ENCODE measurements around the gene CARMIL3. TPM values are rescaled to one million over a fixed set of nuclear protein-coding genes. Genes with fewer than 3 reads are reported as not detected.
"Not testable (repeated sequence)": the region's sequence is repeated elsewhere in the genome, so short reads cannot be mapped to it uniquely, and the experiment has no call there.

CARMIL3 gene
- total and polyA plus RNA-seq, 2 experiments from 2014 or later = 3.7 to 11.8 TPM

GRCh38 chr14:24012726-24013273 is 39.0 kb upstream of the CARMIL3 start:
- H3K4me1 ChIP-seq (ENCODE audit: insufficient read depth); H3K27me3 Mint-ChIP-seq (ENCODE audit: insufficient read depth, low read depth, poor library complexity); H3K27ac ChIP-seq (ENCODE audit: low read depth); H2AFZ ChIP-seq; H3K9me2 ChIP-seq (ENCODE audit: insufficient read depth); H3K4me3 Mint-ChIP-seq; H3K27me3 ChIP-seq (ENCODE audit: insufficient read depth); H3F3A ChIP-seq (replicated peaks; ENCODE audit: low read depth); H4K20me1 ChIP-seq (replicated peaks; ENCODE audit: insufficient read depth); DNase-seq (ENCODE audit: low spot score); H3K4me1 Mint-ChIP-seq; H3K36me3 ChIP-seq (ENCODE audit: insufficient read depth); ATAC-seq; H3K4me2 ChIP-seq; H3K36me3 Mint-ChIP-seq (ENCODE audit: low read depth); H3K79me2 ChIP-seq (replicated peaks; ENCODE audit: insufficient read depth); H3K4me3 ChIP-seq: not testable (repeated sequence)
- Mint-ChIP-seq H3K27ac (peak overlapping the region; percentile 24; the same call in 1 of the 2 replicates), H3K9me3 (peaks cover 26% of the 10 kb centered on the region; the same call in 2 of the 3 replicates)

- TF ChIP-seq CTCF (conservative IDR thresholded peaks at IDR 0.05; ENCODE audit: low read depth in 2 of 2) (peak; percentile 83 to 97), ZNF114 (CRISPR knock-in tag; IDR thresholded peaks at IDR 0.05) (no peak)
- ATAC-seq (peak; percentile 97), DNase-seq (ENCODE audit: low spot score) (peak; percentile 89)
- no peak overlapping the region for H3K27ac Mint-ChIP-seq
- H2AFZ ChIP-seq = no peak overlapping the region
- H3K27ac ChIP-seq (ENCODE audit: low read depth) = no peak overlapping the region
- H3K36me3 Mint-ChIP-seq (ENCODE audit: low read depth) = no peaks in the 10 kb centered on the region
- H3K9me3 Mint-ChIP-seq = peaks cover 31% of the 10 kb centered on the region; the same call in 2 of the 3 replicates
- peaks cover 4% of the 10 kb centered on the region for H3K27me3 Mint-ChIP-seq (ENCODE audit: insufficient read depth, low read depth, poor library complexity)
- no peak overlapping the region for H3K4me2 ChIP-seq
- no peak overlapping the region for H3K4me3 Mint-ChIP-seq
- H3K4me1 Mint-ChIP-seq = peaks cover 5% of the 10 kb centered on the region; the same call in 2 of the 3 replicates
- H3F3A ChIP-seq (replicated peaks; ENCODE audit: low read depth) = no peaks in the 10 kb centered on the region
- H3K79me2 ChIP-seq (replicated peaks; ENCODE audit: insufficient read depth) = no peaks in the 10 kb centered on the region
- no peaks in the 10 kb centered on the region for H3K9me2 ChIP-seq (ENCODE audit: insufficient read depth)
- no peaks in the 10 kb centered on the region for H4K20me1 ChIP-seq (replicated peaks; ENCODE audit: insufficient read depth)
- no peaks in the 10 kb centered on the region for H3K36me3 ChIP-seq (ENCODE audit: insufficient read depth)
- H3K4me3 ChIP-seq = no peak overlapping the region
- no peaks in the 10 kb centered on the region for H3K27me3 ChIP-seq (ENCODE audit: insufficient read depth)
- H3K4me1 ChIP-seq (ENCODE audit: insufficient read depth) = no peaks in the 10 kb centered on the region
Measured at GRCh38 chr14:24013654-24014514, 37.9 kb upstream of the CARMIL3 start.

GRCh38 chr14:24015745-24016144 is 36.1 kb upstream of the CARMIL3 start:
- H2AFZ ChIP-seq; H3F3A ChIP-seq (replicated peaks; ENCODE audit: low read depth); H3K9me2 ChIP-seq (ENCODE audit: insufficient read depth); H3K4me3 ChIP-seq; ATAC-seq; H3K4me3 Mint-ChIP-seq; DNase-seq (ENCODE audit: low spot score); H3K27me3 ChIP-seq (ENCODE audit: insufficient read depth); H3K36me3 Mint-ChIP-seq (ENCODE audit: low read depth); H3K27ac ChIP-seq (ENCODE audit: low read depth); H3K27me3 Mint-ChIP-seq (ENCODE audit: insufficient read depth, low read depth, poor library complexity); H4K20me1 ChIP-seq (replicated peaks; ENCODE audit: insufficient read depth); H3K27ac Mint-ChIP-seq; H3K4me2 ChIP-seq; H3K79me2 ChIP-seq (replicated peaks; ENCODE audit: insufficient read depth); H3K36me3 ChIP-seq (ENCODE audit: insufficient read depth); H3K4me1 ChIP-seq (ENCODE audit: insufficient read depth); H3K4me1 Mint-ChIP-seq: not testable (repeated sequence)
- peaks cover 31% of the 10 kb centered on the region; the same call in 2 of the 3 replicates for H3K9me3 Mint-ChIP-seq

GRCh38 chr14:24018978-24019377 is 32.8 kb upstream of the CARMIL3 start:
- not testable (repeated sequence) for H3K27me3 ChIP-seq (ENCODE audit: insufficient read depth); H4K20me1 ChIP-seq (replicated peaks; ENCODE audit: insufficient read depth); H3K9me2 ChIP-seq (ENCODE audit: insufficient read depth); H2AFZ ChIP-seq; H3K27ac ChIP-seq (ENCODE audit: low read depth); ATAC-seq; H3F3A ChIP-seq (replicated peaks; ENCODE audit: low read depth); H3K4me3 ChIP-seq; DNase-seq (ENCODE audit: low spot score); H3K4me1 ChIP-seq (ENCODE audit: insufficient read depth); H3K27ac Mint-ChIP-seq; H3K4me1 Mint-ChIP-seq; H3K4me3 Mint-ChIP-seq; H3K27me3 Mint-ChIP-seq (ENCODE audit: insufficient read depth, low read depth, poor library complexity); H3K4me2 ChIP-seq; H3K36me3 Mint-ChIP-seq (ENCODE audit: low read depth); H3K36me3 ChIP-seq (ENCODE audit: insufficient read depth); H3K79me2 ChIP-seq (replicated peaks; ENCODE audit: insufficient read depth)
- H3K9me3 Mint-ChIP-seq = peaks cover 31% of the 10 kb centered on the region; the same call in 2 of the 3 replicates
